T-helper 9 cell (primary cell): Measurements from ENCODE around the gene ARVCF.

Experiments
- DNase-seq: peaks from one replicate; pipeline ENCODE4 v3.0.0-alpha.2; 2020

ARVCF gene

DNA sequence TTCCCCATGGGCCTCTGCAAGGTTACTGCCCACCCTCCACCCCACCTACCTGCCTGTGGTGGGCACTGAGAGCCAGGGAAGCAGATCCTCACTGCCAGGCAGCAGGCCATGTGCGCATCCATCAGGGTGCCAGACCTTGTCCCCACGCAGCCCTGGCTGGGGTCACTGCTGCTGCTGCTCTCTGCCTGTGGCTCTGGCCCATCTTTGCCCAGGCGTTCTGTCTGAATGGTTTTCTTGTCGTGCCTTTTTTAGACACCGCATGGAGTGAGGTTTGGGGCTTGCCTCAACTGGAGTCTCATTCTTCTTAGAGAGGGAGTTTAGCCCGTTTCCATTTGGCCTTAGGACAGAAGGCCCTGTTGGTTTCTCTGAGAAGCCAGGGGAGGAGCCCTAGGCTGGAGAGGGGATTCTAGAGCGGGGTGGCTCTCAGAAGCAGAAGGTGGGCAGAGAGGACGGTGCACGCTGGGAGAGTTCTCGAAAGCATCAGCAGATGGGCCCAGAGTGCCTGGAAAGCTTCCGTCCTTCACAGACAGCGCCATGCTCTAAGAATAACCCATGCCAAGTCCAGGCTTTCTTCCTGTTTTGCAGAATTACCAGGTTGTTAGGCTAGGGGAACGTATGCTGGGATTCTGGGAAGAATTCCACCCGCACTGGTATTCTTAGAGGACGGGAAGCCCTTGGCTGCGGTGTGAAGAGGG lies 12.4 kb upstream of the ARVCF start:
- no peak for DNase-seq

DNA sequence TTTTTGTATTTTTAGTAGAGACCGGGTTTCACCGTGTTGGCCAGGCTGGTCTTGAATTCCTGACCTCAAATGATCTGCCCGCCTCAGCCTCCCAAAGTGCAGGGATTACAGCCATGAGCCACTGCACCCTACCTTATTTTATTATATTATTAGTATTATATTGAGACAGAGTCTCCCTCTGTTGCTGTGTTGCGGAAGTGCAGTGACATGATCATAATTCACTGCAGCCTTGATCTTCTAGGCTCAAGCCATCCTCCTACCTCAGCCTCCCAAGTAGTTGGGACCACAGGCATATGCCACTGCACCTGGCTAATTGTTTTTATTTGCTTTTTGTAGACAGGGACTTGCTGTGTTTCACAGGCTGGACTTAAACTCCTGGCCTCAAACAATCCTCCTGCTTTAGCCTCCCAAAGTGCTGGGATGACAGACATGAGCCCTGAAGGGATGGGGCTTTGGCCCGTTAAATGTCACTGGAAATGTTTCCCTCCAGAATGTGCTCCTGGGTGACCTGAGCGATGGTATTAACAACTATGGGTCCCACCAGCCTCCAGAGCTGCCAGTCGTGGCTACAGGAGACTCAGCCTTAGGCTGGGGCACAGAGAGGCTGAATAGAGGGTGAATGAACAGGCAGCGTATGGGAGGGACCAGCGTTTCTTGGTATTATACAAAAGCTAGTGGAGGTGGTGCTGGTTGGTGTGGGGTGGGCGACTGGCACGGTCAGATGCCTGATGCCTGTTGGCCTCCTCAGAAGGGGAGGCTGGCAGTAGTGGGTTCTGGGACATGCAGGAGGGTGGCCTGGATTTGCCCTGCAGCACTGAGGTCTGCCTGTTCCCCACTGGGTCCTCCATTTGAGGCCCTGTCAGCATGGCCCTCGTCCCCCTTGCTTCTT lies 11.6 kb upstream of the ARVCF start:
- no peak for DNase-seq

DNA sequence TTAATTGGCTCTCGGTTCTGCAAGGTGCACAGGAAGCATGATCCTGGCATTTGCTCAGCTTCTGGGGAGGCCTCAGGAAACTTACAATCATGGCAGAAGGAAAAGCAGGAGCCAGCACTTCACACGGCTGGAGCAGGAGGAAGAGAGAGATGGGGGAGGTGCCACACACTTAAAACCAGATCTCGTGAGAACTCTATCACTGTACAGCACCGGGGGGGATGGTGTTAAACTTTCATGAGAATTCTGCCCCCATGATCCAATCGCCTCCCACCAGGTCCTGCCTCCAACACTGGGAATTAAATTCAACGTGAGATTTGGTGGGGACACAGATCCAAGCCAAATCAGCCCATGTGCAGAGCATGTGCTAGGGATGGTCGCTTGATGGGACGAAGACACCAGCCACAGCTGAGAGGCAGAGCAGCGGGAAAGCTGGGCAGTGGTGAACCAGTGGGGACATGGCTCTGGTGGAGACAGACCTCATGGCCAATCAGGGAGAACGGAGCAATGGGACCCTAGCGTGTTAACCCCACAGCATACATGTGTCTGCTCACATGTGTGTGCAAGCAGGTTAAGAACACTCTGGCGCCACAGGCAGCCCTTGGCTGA lies 10.5 kb upstream of the ARVCF start:
- DNase-seq = no peak

DNA sequence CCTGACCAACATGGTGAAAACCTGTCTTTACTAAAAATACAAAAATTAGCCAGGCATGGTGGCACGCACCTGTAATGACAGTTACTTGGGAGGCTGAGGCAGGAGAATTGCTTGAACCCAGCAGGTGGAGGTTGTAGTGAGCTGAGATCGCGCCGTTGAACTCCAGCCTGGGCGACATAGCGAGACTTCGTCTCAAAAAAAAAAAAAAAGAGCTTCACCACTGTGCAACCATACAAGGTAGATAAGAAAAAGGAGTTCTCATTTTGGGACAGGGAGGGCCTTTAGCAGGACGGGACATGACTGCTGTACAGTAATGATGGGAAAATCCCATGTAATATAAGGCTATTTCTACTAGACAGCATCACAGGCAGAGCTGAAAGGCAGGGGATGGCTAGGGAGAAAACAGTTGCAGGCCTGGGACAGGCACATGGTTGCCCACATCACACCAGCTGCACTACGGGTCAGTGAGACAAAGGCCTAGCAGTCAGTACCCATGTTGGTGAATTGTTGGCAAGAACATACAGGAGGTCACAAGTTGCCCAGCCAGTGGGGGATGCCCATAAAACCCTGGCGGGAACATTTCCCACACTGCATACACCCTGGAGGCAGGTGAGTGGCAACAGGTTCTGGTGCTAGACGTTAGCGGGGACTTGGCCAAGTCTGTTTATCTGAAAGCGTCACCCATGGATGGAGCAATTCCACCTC lies 9.7 kb upstream of the ARVCF start:
- DNase-seq = no peak

DNA sequence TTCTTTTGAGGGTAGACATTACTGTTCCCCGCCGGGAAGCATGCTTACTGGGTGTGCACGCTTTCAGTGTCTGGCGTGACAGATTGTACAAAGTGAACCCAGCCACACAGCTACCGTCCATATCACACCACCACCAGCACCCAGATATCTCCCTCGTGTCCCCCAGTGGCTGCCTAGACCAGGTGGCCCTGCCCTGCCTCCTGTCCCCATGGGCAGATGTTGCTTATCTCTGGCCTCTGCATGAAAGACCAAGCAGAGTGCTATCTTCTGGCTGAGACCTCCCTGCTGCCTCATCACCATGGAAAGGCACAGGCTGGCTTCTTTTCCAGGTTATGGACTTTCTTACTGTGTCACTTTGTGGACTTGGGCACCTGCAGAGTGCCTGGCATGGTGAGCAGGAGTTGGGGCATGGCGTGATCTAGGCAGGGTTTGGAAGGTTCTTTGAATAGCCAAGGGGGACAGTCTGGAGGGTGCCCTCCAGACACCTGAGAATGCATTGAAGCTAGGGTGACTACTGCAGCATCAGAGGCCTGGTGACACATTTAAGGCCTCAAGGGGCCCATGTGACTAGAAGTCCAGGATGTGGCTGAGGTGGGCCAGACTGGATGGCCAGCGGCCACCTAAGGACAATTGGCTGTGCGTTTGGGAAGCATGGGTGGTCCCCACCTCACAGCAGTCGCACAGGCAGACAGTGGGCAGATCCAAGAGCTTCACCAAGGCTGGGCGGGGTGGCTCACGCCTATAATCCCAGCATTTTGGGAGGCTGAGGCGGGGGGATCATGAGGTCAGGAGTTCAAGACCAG lies 9.0 kb upstream of the ARVCF start:
- no peak for DNase-seq

DNA sequence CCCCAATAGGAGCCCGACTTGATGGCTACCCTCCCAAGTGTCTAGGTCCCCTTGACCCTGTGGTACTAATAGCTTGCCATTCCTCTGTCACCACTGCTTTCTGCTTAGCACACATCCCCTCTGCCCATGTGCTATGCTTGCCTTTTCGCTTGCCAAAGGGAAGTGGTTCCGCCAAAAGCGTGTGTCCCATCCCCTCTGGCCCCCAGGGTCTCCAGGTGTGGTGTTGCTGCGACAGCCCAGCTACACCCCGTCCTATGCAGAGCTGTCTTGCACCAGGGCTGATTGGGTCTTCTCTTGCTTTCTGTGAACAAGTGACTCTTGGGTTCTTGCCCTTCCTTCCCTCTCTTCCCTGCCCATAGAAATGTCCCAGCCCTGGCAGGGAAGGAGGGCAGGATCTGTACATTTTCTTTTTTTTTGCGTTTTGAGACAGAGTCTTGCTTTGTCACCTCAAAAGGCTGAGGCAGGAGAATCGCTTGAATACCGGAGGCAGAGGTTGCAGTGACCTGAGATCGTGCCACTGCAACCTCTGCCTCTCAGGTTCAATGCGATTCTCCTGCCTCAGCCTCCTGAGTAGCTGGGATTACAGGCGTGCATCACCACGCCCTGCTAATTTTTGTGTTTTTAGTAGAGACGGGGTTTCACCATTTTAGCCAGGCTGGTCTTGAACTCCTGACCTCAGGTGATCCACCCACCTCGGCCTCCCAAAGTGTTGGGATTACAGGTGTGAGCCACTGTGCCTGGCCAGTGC lies 8.2 kb upstream of the ARVCF start:
- DNase-seq = no peak

DNA sequence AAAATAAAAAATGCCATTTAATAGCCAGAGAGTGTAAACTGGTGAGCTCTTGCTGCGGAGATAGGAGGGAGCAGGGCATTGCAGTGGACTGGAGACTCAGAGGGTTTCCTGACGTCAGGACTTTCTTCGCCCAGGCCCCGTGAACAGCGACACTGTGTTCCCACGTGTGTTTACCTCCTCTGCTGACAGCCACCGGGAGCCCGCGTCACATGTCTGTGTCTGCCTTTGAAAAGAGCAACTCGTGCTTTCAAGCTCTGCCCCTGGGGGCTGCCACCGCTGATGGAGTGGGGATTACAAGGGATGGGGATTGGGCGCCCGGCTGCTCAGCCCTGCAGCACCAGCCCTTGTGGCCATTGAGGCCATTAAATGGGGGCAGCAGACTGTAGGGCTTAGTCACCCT lies 7.6 kb upstream of the ARVCF start:
- DNase-seq = no peak

DNA sequence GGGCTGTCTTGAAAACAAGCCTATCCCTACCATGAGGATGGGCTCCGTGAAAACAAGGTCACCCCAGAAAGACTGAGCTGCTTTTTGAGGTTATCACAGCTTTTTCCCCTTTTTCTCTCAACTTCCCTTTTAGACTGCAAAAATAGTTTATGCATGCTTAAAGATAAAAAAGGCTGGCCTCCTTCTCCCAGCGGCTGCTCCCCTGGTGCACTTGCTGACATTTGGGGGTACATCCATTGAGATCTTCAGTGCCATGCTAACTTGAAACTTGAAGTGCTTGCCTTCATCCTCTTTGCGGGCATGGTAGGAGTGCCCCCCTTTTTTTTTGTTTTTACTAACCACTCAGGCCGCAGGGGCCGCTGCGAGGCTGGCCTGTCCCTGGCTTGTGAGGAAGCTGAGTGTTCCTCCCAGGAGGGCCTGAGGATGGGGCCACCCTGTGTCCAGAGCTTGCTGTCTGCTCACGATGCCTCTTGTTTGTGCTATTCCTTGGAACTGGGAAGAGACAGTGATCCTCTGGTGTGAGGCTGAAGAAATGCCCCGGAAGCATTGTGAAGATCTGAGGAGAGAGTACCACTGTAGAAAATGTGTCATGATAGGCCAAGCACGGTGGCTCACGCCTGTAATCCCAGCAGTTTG lies 6.5 kb upstream of the ARVCF start:
- no peak for DNase-seq

DNA sequence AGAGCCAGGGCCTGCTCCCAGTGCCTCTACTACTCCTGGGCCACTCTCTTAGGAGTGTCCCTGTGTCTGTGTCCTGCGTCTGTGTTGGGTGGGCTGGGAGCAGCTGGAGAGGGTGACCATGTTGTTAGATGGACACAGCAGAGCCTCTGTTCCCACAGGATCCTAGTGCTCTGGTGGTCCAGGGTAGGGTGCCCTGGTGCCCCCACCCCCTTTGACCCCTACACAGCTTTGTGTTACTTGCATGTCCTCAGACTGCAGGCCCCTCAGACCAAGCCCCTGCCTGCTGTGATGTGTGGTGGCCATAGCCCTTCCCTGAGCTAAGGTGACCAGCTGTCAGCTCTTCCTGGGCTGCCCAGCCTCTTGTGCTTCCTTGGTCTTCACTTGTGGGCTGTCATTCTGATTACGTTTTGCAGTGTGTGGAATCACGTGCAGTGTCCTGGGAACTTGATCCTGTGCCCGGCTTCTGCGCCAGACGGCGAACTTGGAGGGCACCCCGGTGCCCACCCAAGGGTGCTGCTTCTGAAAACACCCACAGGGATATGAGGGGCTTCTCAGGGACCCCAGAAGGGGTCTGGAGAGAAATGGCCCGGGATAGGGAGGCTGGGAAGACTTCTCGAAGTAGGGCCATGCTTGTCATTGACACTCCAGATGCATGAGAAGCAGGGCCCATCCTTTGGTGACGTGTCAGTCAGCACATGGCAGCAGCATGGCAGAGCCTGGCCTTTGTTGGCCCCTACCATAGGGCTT lies 5.8 kb upstream of the ARVCF start:
- no peak for DNase-seq

DNA sequence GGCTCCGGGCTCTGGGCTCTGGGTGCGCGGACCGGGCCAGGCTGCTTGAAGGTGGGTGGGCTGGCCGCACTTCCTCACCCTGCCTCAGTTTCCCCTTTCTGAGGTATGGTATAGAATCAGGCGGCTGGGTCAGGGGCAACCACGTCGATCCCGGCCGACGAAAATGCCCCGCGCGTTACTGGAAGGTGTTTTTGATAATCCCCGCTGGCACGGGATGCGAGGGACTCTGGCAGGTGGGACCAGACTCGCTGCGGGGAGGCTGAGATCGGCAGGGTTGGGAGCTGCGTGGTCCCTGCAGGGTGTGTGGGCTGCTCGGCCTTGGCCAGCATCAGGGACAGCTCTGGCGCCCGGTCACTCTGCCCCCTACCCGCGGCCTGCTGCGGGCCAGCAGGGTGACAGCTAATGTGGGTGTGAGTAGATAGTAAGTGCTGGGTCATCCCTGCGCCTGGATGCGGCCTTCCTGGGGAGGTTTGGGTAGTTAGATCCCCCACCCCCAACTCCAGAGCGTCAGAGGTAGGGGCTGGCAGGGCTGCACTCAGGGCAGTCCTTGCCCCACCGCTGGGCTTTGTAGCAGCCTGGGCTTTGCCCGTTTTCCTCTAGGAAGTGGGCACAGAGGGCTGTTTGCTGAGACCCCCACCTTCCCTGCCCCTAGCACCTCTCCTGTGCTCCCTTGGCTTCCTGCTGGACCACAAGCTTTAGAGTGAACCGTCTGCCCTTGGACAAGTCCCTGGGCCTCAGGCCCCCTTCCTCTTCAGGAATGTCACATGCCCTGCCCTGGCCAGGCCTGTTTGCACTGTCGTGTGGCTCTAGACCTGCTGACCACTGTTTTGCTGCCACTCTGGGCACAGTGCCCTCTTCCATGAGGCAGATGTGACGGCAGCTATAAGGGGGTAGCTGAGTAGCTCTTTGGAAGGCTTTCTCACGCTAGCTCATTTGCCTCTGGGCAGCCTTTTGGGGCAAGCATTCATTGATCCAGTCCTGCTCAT lies 4.9 kb upstream of the ARVCF start:
- DNase-seq = no peak

DNA sequence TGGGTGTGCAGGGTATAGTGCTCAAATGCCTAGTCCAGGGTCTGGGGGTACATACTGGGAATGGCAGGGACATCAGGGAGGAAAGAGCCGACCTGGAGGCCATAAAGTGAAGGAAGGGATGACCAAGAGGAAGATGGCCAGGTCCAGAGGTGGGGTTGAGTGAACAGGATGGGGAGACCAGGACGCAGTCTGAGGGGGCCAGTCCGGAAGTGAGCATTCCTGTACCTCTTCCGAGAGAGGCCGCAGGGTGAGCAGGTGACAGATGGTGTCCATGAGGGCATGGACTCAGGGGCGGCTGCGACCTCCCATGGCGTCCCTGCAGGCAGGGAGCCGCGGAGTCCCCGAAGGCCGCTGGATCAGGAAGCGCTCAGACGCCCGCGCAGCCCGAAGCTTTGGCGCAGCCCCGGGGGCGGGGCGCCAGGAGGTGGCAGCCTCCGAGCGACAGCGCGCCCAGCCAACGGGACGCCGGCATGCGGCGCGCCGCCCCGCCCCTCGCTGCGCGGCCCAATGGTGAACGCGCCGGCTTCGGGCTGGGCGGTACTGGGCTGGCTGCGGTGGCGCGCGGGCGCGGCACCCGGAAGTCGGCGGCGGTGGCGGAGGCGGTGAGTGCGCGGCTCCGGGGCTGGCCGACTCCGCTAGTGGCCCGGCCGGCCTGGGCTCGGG lies 4.0 kb upstream of the ARVCF start, which contains the start of gene TANGO2:
Gene TANGO2, plus strand, starts transcription at position 578 of the 663 bp plus-strand sequence. CDS start 15,689 bp downstream, outside the sequence.
- DNase-seq = peak; percentile 91

DNA sequence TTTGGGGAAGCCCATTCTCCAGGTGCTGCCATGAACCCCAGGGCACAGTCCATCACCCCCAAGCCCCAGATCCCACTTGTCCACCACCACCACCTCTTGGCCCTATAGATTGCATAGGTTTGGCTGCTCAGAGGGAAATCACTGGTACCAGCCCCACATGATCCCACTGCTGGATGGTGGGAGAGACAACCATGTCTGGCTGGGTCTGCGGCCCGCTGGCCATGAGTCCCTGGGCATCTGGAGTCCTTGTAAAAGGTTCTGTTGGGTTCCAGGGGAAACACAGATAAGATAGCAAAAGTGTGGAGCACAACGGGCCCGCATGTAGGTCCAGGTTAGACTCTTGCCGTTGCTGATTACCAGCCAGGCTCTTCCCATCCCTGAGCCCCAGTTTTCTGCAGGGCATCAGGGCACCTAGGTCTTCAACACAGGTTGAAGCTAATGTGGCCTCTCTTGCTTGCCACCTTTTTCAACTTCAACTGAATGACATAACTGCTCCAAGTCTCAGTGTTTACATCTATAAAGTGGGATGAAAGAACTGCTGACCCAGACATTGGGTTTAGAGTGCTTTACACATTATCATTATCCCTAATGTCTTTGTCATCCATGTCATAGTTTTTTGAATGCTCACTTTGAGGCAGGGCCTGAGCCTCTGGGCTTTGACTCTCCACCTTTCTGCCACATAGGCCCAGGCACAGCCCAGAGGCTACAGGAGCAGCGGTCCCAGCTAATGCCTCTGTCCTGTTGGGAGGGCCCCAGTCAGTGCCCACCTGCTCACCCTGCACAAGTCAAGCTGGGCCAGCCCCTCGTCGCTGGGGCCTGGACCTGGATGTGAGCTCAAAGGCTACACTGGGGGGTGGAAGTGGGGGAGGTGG lies 3.3 kb upstream of the ARVCF start:
- DNase-seq = no peak

DNA sequence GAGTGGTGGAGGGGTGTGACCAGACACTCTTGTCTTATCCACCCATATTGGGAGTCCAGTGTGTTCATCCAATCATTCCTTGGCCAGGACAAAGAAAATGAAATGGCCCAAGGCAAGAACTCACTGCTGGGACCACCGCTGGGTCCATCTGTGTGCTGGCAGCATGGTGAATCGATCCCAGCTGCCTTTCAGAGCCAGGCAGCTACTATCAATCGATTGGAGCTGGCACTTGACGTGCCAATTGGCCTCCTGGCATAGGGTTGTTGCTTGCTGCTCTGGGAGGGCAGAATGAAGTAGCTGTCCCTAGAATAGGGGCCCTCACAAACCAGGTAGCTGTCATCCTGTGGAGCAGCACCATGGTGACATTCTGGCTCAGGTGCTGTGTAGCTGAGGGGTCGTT lies 1.4 kb upstream of the ARVCF start:
- no peak for DNase-seq

DNA sequence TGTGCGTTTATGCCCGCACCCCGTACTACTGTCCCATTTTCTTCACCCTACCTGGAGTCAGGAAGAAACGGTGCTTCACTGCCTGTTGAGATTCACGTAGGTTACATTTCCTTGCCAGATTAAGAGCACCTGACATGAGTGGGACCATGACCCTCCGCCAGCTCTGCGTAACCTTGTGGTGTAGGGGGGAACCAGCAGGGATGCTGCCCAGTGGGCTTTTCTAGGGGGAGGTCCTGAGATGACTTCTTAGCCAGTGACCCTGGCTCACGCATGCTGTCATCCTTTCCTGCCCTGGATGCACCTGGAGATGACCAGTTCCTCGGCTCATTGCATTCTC lies 967 bp upstream of the ARVCF start:
- DNase-seq = no peak

DNA sequence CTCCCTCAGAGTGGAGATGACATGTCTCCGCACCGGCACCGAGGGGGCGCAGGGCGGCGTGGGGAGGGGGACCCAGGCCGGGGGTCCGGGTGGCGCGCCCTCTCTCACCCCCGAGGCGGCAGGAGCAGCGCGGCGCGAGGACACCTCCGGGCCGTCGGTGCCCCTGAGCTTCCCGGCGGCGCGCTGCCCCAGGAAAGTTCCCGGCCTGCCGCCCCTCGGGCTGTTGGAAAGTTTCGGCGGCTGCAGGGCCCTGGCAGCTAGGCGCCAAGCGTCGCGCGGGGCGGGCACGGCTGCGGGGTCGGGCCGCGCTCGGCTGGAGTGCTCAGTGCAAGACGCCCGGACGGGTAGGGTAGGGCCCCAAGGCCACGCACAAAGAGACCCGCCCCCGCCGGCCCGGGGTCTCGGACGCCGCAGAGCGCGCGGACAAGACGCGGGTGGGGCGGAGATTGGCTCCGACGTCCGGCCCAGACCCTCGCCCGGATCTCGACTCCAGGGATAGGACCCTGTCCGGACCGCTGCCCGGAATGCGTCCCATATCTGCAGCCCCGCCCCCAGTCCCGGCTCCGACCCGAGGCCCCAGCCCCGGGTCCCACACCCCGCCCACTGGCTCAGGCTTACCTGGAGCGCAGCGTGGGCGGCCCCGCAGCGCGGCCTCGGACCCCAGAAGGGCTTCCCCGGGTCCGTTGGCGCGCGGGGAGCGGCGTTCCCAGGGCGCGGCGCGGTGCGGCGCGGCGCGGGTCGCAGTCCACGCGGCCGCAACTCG lies 471 bp downstream of the ARVCF start:
- peak; percentile 22 for DNase-seq

DNA sequence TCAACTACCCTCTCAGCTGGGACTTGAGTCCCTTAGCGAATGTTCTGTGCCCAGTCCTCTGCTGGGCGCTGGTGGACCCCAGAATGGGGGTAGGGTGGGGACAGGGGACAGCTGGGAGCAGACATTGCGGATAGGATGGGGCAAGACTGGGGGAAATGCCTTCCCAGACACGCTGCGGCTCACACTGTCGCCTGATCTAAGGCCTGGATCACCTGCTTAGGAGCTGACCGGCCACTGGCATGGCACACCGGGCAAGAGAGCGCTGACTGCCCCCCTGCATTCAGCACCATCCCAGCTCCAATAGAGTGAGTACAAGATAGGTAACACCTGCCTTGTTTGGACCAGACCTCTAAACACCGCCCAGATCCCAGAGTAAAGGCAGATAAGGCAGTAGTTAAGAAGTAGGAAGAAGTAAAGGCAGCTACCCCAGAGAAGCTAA lies 1.4 kb downstream of the ARVCF start:
- no peak for DNase-seq
